Uterus (tissue), 4 donors: Measurements from ENCODE around the gene RRBP1. TPM values are rescaled to one million over a fixed set of nuclear protein-coding genes. Genes with fewer than 3 reads are reported as not detected.

Experiments
- DNase-seq, 2 donors: peaks; one replicate each; pipeline ENCODE4 v3.0.0-alpha.2; 2019 to 2020
- H3K27ac ChIP-seq, 2 donors: fragments of 200-600 bp; sonication (generic); 1 replicate in 1 of 2; 2 replicates in 1 of 2; pipeline ENCODE4 v1.5.1; 2016 to 2018
- H3K27me3 ChIP-seq, 2 donors: fragments of 200-600 bp; sonication (generic); one replicate each; pipeline ENCODE4 v1.5.1; 2018 to 2019; ENCODE audit warnings: control low read depth in 1 of 2
- H3K36me3 ChIP-seq, 2 donors: fragments of 200-600 bp; sonication (generic); one replicate each; pipeline ENCODE4 v1.5.1; 2019; ENCODE audit warnings: control low read depth in 1 of 2
- H3K4me1 ChIP-seq, 2 donors: fragments of 200-600 bp; sonication (generic); one replicate each; pipeline ENCODE4 v1.5.1; 2018 to 2019; ENCODE audit warnings: control low read depth in 1 of 2
- H3K4me3 ChIP-seq, 2 donors: fragments of 200-600 bp; sonication (generic); 1 replicate in 1 of 2; 2 replicates in 1 of 2; pipeline ENCODE4 v1.5.1; 2018 to 2019; ENCODE audit warnings: mild to moderate bottlenecking in 1 of 2
- H3K9me3 ChIP-seq, 2 donors: fragments of 200-600 bp; sonication (generic); one replicate each; pipeline ENCODE4 v1.5.1; 2019; ENCODE audit warnings: control low read depth in 1 of 2
- CTCF ChIP-seq, 4 experiments: fragments of 200-600 bp in 2 of 4; fragments of 450-650 bp in 2 of 4; sonication (generic) in 2 of 4; IDR thresholded peaks; one replicate each; pipeline ENCODE4 v1.5.1; 2016 to 2019; ENCODE audit warnings: antibody characterized with exemption in 4 of 4, mild to moderate bottlenecking in 2 of 4, moderate library complexity in 1 of 4
- POLR2A ChIP-seq, 2 donors: fragments of 450-650 bp; IDR thresholded peaks; one replicate each; pipeline ENCODE4 v1.6.1; 2016; ENCODE audit warnings: antibody characterized with exemption in 2 of 2, mild to moderate bottlenecking in 1 of 2, moderate library complexity in 1 of 2
- intact Hi-C: fragments of 100-400 bp; cut with DNase I; formaldehyde crosslinking; loops from one replicate; pipeline ENCODE4 v1.15.1; 2023; ENCODE audit warnings: low total_unique reads
- total RNA-seq, 4 donors: library from RNA; depleted of rRNA in 3 of 4; stranded (reverse); fragments of >200 nt in 3 of 4; gene quantifications; one replicate each; pipeline versions ENCODE4 v1.1.0 to v1.2.4, GENCODE V29; 2014 to 2023
- donor health status: DM: yes; HTN: yes; CAD: no.

The RRBP1 gene
- total RNA-seq, 4 donors from 2014 or later = 13.2 to 172 (median 96.9) TPM

DNA sequence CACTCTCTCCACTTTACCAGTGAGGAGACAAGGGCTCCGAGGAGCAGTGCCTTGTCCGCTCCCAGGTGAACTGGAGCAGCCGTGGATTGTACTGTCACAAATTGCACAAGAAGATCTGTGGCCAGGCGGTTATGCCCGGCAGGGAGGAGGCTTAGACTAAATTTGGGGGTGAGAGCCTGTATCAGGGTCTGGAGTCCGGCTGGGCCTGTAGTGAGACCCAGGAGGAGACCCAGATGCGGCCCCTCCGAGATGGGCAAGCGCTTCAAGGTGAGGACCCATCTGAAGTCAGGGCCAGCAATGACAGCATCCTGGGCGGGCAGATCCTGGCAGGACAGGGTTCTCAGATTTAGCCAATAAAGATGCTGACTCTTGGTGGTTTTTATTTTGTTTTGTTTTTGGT is 45.3 kb upstream of the RRBP1 start:
- H3K36me3 ChIP-seq = no peaks in the 10 kb centered on the region
- no peak overlapping the region for H3K4me3 ChIP-seq
- intact Hi-C loops = no loop called here
- TF ChIP-seq POLR2A (IDR thresholded peaks at IDR 0.05) (no peak), CTCF (IDR thresholded peaks at IDR 0.05) (no peak)
- H3K9me3 ChIP-seq = no peaks in the 10 kb centered on the region
- H3K4me1 ChIP-seq = no peaks in the 10 kb centered on the region
- H3K27ac ChIP-seq = no peak overlapping the region
- DNase-seq = no peak
- H3K27me3 ChIP-seq = no peaks in the 10 kb centered on the region

- no peak overlapping the region for H3K4me3 ChIP-seq
- H3K27ac ChIP-seq = no peak overlapping the region
- H3K36me3 ChIP-seq = no peaks in the 10 kb centered on the region
- no peak for DNase-seq
- no peaks in the 10 kb centered on the region for H3K27me3 ChIP-seq
- no peaks in the 10 kb centered on the region for H3K4me1 ChIP-seq
- TF ChIP-seq CTCF (IDR thresholded peaks at IDR 0.05) (no peak), POLR2A (IDR thresholded peaks at IDR 0.05) (no peak)
- intact Hi-C loops = no loop called here
- H3K9me3 ChIP-seq = no peaks in the 10 kb centered on the region
Observed at GRCh38 chr20:17726902-17727301, 44.9 kb upstream of the RRBP1 start.

DNA sequence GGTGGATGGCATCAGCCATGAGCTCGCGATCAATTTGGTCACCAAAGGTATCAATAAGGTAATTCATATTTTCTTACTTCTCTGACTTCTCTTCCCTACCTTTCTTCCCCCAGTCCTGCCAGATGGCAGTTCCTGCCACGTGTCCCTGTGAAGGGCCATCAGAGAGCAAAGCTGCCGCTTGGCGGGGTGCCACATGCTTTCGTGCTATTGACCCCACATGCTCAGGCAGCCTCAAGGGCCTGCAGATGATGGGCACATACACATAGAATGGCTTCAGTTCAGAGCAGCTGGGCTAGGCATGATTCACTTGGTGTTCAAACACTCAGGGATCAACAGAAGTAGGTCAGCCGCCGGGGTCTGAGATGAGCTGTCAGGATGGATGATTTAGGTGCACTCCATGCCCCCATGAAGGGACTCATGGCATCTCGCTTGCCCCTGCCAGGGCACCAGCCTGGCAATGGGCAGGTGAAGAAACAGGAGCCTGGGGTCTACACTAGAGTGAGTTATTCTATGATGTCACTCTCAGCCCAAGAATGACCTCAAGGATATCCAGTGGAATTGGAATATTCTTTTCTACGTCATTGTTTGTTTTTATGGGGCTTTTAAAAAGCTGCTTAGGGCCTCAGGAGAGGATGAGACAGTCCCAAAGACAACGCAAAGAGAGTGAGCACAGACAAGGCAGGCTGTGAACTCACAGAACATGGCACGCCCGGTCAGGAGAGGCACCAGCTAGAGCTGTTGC is 43.2 kb upstream of the RRBP1 start:
- H3K36me3 ChIP-seq = no peaks in the 10 kb centered on the region
- H3K27ac ChIP-seq = no peak overlapping the region
- intact Hi-C loops = no loop called here
- no peak for DNase-seq
- no peak overlapping the region for H3K4me3 ChIP-seq
- no peaks in the 10 kb centered on the region for H3K9me3 ChIP-seq
- H3K4me1 ChIP-seq = no peaks in the 10 kb centered on the region
- TF ChIP-seq POLR2A (IDR thresholded peaks at IDR 0.05) (no peak), CTCF (IDR thresholded peaks at IDR 0.05) (no peak)
- H3K27me3 ChIP-seq = no peaks in the 10 kb centered on the region

DNA sequence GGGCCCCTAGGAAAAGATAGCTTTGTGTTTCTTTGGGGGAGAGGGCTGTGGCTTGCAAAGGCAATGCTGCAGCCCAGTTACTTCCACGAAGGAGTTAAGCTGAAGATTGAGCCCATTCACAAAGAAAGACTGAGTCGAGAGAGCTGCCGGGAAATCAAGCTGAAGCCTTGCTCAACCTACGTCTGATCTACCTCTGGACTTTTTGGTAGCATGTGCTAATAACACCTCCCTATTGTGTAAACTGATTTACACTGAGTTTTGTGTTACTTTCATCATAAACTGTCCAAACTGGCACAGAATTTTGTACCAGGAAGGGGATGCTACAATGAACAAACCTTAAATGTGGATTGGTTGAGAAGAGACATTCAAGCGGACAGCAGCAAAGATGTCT is 41.3 kb upstream of the RRBP1 start:
- Histone ChIP-seq H3K4me3 (no peak overlapping the region), H3K27ac (no peak overlapping the region), H3K9me3 (no peaks in the 10 kb centered on the region), H3K4me1 (no peaks in the 10 kb centered on the region), H3K36me3 (no peaks in the 10 kb centered on the region), H3K27me3 (no peaks in the 10 kb centered on the region)
- intact Hi-C loops = no loop called here
- DNase-seq = no peak
- TF ChIP-seq CTCF (IDR thresholded peaks at IDR 0.05) (no peak), POLR2A (IDR thresholded peaks at IDR 0.05) (no peak)

DNA sequence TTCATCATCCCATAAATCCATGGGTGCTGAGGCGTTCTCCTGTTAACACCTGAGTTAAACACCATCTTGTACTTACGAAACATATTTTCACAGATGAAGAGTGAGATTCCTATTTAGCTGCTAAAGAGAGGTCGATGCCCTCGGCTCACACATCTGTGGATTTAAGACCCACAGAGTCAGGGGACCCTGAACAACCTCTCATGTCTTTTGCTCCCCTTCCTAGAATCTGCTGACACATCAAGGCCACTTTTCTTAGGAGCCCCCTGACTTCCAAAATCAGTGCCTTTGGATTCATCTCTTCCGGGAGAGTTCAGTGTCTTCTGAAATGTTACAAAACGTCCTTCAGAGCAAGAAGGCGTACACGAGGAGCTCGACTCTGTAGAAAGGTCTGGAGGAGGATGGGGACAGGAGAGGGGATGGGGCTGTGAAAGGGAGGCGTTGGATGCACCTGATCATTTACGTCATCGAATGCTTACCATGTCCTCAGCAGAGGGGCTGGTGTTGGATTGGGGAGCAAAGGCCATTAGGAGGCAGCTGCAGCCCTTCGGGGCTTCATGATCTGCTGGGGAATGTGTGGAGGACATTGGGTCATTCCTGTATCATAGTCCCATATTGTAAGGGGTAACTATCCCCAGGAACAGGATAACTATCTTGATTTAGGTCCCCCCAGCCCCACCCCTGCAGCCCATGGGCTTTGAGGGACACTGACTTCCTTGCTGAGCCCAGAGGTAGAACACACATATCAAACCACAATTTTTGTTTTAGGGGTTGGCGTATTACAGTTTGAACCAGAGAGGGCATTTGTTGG is 40.7 kb upstream of the RRBP1 start:
- intact Hi-C loops = no loop called here
- no peaks in the 10 kb centered on the region for H3K9me3 ChIP-seq
- no peaks in the 10 kb centered on the region for H3K27me3 ChIP-seq
- TF ChIP-seq CTCF (IDR thresholded peaks at IDR 0.05) = no peak
- no peak for TF ChIP-seq POLR2A (IDR thresholded peaks at IDR 0.05)
- DNase-seq = no peak
- no peak overlapping the region for H3K27ac ChIP-seq
- no peaks in the 10 kb centered on the region for H3K4me1 ChIP-seq
- no peak overlapping the region for H3K4me3 ChIP-seq
- no peaks in the 10 kb centered on the region for H3K36me3 ChIP-seq
